ENCODE measurements around the gene EHD4.

- TF ChIP-seq, protein P1, sequence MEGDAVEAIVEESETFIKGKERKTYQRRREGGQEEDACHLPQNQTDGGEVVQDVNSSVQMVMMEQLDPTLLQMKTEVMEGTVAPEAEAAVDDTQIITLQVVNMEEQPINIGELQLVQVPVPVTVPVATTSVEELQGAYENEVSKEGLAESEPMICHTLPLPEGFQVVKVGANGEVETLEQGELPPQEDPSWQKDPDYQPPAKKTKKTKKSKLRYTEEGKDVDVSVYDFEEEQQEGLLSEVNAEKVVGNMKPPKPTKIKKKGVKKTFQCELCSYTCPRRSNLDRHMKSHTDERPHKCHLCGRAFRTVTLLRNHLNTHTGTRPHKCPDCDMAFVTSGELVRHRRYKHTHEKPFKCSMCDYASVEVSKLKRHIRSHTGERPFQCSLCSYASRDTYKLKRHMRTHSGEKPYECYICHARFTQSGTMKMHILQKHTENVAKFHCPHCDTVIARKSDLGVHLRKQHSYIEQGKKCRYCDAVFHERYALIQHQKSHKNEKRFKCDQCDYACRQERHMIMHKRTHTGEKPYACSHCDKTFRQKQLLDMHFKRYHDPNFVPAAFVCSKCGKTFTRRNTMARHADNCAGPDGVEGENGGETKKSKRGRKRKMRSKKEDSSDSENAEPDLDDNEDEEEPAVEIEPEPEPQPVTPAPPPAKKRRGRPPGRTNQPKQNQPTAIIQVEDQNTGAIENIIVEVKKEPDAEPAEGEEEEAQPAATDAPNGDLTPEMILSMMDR (IDR thresholded peaks at IDR 0.05; ENCODE audit: low read length), result no peak
- no peak for TF ChIP-seq EZH2 (IDR thresholded peaks at IDR 0.05; ENCODE audit: borderline replicate concordance, low read length)
Measured at GRCh38 chr15:41921167-41921566, 51.2 kb downstream of the EHD4 start.
